ENCODE measurements around the gene CRIM1. TPM values are rescaled to one million over a fixed set of nuclear protein-coding genes. Genes with fewer than 3 reads are reported as not detected.
A peak's percentile ranks its signal among the peaks of the same experiment; 100 is the strongest.

The CRIM1 gene
- total RNA-seq, 1 experiment from 2014 or later: 133 TPM

GRCh38 chr2:36484454-36484853 lies 128.9 kb downstream of the CRIM1 start:
- H3K4me3 ChIP-seq: no peak overlapping the region
- intact Hi-C loops (cut with micrococcal nuclease; ENCODE audit: unreplicated experiment): no loop called here
- peaks cover 46% of the 10 kb centered on the region for H3K36me3 ChIP-seq (ENCODE audit: low read depth)
- no peak for TF ChIP-seq EZH2 (IDR thresholded peaks at IDR 0.05; ENCODE audit: low read depth)
- TF ChIP-seq, protein P1, sequence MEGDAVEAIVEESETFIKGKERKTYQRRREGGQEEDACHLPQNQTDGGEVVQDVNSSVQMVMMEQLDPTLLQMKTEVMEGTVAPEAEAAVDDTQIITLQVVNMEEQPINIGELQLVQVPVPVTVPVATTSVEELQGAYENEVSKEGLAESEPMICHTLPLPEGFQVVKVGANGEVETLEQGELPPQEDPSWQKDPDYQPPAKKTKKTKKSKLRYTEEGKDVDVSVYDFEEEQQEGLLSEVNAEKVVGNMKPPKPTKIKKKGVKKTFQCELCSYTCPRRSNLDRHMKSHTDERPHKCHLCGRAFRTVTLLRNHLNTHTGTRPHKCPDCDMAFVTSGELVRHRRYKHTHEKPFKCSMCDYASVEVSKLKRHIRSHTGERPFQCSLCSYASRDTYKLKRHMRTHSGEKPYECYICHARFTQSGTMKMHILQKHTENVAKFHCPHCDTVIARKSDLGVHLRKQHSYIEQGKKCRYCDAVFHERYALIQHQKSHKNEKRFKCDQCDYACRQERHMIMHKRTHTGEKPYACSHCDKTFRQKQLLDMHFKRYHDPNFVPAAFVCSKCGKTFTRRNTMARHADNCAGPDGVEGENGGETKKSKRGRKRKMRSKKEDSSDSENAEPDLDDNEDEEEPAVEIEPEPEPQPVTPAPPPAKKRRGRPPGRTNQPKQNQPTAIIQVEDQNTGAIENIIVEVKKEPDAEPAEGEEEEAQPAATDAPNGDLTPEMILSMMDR (conservative IDR thresholded peaks at IDR 0.05): no peak
- no peak overlapping the region for H2AFZ ChIP-seq
- H3K27me3 ChIP-seq (ENCODE audit: insufficient read depth, low read depth): no peaks in the 10 kb centered on the region
- 0 out of 2 replicates have a peak overlapping the region, but pooled peaks have one; percentile 10 for H3K27ac ChIP-seq
- peak; percentile 39 to 50 for DNase-seq
- no peaks in the 10 kb centered on the region; the same call in 1 of the 2 replicates for H3K9me3 ChIP-seq (ENCODE audit: insufficient read depth, low read depth)
- peaks cover 23% of the 10 kb centered on the region for H3K79me2 ChIP-seq (ENCODE audit: low read depth)
- H4K20me1 ChIP-seq (ENCODE audit: insufficient read depth): no peaks in the 10 kb centered on the region
- ChIA-PET CTCF (interaction anchor here (0.6 to 1.1 kb wide), 2 partner anchors 20 to 25 kb away, joined by 3 to 6 read pairs; no protein-coding TSS in a partner anchor), POLR2A (ENCODE audit: unreplicated experiment) (interaction anchor here (0.7 kb wide), 1 partner anchor 153 kb away, joined by 3 read pairs; no protein-coding TSS in a partner anchor)
- H3K4me2 ChIP-seq: no peak overlapping the region
- no peaks in the 10 kb centered on the region for H3K9me2 ChIP-seq (ENCODE audit: insufficient read depth)
- no TSS peak for BruUV-seq (replicated peaks)
- peaks cover 73% of the 10 kb centered on the region for H3K4me1 ChIP-seq (replicated peaks; ENCODE audit: insufficient read depth)
- peaks cover 20% of the 10 kb centered on the region for H3F3A ChIP-seq (ENCODE audit: insufficient read depth, low read depth)

DNA sequence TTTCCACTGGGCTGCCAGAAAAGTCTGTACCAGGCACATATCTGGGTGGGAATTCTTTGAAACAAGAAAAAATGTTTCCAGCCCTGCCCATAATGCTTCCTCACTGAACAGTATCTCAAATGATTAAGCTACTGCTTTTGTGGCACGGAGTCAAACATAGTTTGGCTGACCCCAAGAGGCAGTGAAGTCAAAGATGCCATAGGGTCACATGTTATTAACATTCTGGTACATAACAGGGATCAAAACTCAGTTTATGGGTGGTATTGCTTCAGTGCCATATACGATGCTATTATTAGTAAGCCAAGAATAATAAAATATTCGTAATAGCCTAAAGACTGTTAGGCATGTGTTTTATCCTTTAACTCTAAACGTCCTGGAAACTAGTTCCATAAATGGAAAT lies 129.9 kb downstream of the CRIM1 start:
- H3K4me3 ChIP-seq: no peak overlapping the region
- intact Hi-C loops (cut with micrococcal nuclease; ENCODE audit: unreplicated experiment): no loop called here
- no peaks in the 10 kb centered on the region for H3K27me3 ChIP-seq (ENCODE audit: insufficient read depth, low read depth)
- H3F3A ChIP-seq (ENCODE audit: insufficient read depth, low read depth): peaks cover 20% of the 10 kb centered on the region
- H2AFZ ChIP-seq: no peak overlapping the region
- no peak for TF ChIP-seq EZH2 (IDR thresholded peaks at IDR 0.05; ENCODE audit: low read depth)
- TF ChIP-seq, protein P1 (conservative IDR thresholded peaks at IDR 0.05): no peak
- no TSS peak for BruUV-seq (replicated peaks)
- H3K79me2 ChIP-seq (ENCODE audit: low read depth): peaks cover 26% of the 10 kb centered on the region
- H3K36me3 ChIP-seq (ENCODE audit: low read depth): peaks cover 36% of the 10 kb centered on the region
- peak in 1 of 2 experiments; percentile 25 for DNase-seq
- H3K9me3 ChIP-seq (ENCODE audit: insufficient read depth, low read depth): no peaks in the 10 kb centered on the region; the same call in 1 of the 2 replicates
- H4K20me1 ChIP-seq (ENCODE audit: insufficient read depth): no peaks in the 10 kb centered on the region
- peak overlapping the region; percentile 2; the same call in 1 of the 2 replicates for H3K4me2 ChIP-seq
- ChIA-PET POLR2A (ENCODE audit: unreplicated experiment) (interaction anchor here (0.5 to 0.8 kb wide), 3 partner anchors 52 to 179 kb away, joined by 3 to 7 read pairs (median 6); no protein-coding TSS in a partner anchor), CTCF (interaction anchor here (0.5 to 1.1 kb wide), 2 partner anchors 26 to 133 kb away, joined by 3 to 4 read pairs; no protein-coding TSS in a partner anchor)
- H3K9me2 ChIP-seq (ENCODE audit: insufficient read depth): no peaks in the 10 kb centered on the region
- H3K4me1 ChIP-seq (replicated peaks; ENCODE audit: insufficient read depth): peaks cover 75% of the 10 kb centered on the region
- H3K27ac ChIP-seq: peak overlapping the region; percentile 42; the same call in 1 of the 2 replicates

- Histone ChIP-seq H3F3A (ENCODE audit: insufficient read depth, low read depth) (peaks cover 18% of the 10 kb centered on the region), H3K9me3 (ENCODE audit: insufficient read depth, low read depth) (no peaks in the 10 kb centered on the region; the same call in 1 of the 2 replicates), H3K27me3 (ENCODE audit: insufficient read depth, low read depth) (no peaks in the 10 kb centered on the region), H3K79me2 (ENCODE audit: low read depth) (peaks cover 26% of the 10 kb centered on the region), H3K36me3 (ENCODE audit: low read depth) (peaks cover 33% of the 10 kb centered on the region), H3K4me1 (replicated peaks; ENCODE audit: insufficient read depth) (peaks cover 72% of the 10 kb centered on the region), H3K27ac (peak overlapping the region; percentile 42), H3K4me3 (no peak overlapping the region), H4K20me1 (ENCODE audit: insufficient read depth) (no peaks in the 10 kb centered on the region), H3K9me2 (ENCODE audit: insufficient read depth) (no peaks in the 10 kb centered on the region), H2AFZ (no peak overlapping the region), H3K4me2 (peak overlapping the region; percentile 44)
- BruUV-seq (replicated peaks): no TSS peak
- ChIA-PET CTCF (interaction anchor here (1.0 kb wide), 1 partner anchor 27 kb away, joined by 3 read pairs; no protein-coding TSS in a partner anchor), POLR2A (ENCODE audit: unreplicated experiment) (interaction anchor here (0.6 kb wide), 1 partner anchor 151 kb away, joined by 6 read pairs; no protein-coding TSS in a partner anchor)
- intact Hi-C loops (cut with micrococcal nuclease; ENCODE audit: unreplicated experiment): loop anchor here (1.0 to 2.0 kb wide), 3 partner anchors 25 to 74 kb away; no protein-coding TSS in a partner anchor
- TF ChIP-seq, protein P1 (conservative IDR thresholded peaks at IDR 0.05): no peak
- no peak for TF ChIP-seq EZH2 (IDR thresholded peaks at IDR 0.05; ENCODE audit: low read depth)
- peak; percentile 15 to 89 for DNase-seq
These were observed 131.0 kb downstream of the CRIM1 start for GRCh38 chr2:36486521-36487044.

Measured in PC-9 (cell line).